ENCODE measurements around the gene UNC119. TPM values are rescaled to one million over a fixed set of nuclear protein-coding genes. Genes with fewer than 3 reads are reported as not detected.

The UNC119 gene
- total and polyA plus RNA-seq, 2 experiments from 2014 or later, result 39.0 to 78.4 TPM

DNA sequence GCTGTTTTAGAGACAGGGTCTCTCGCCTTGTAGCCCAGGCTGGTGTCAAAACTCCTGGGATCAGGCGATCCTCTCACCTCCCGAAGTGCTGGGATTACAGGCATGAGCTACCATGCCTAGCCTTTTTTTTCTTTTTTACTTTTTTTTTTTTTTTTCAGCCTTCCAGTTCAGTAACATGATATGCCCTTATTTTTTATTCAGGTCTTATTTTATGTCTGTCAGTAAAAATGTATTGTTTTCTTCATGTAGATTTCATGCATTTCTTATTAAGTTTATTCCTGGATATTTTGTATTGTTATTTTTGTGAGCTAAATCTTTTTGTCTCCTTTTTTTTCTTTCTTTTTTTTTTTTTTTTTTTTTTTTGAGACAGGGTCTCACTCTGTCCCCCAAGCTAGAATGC, 49.0 kb downstream of the UNC119 start (continued):
- TF ChIP-seq CTCF (conservative IDR thresholded peaks at IDR 0.05; ENCODE audit: low read depth in 2 of 2), result no peak
- TF ChIP-seq ZNF462 (CRISPR knock-in tag; IDR thresholded peaks at IDR 0.05), result no peak
- TF ChIP-seq STAT1 (IDR thresholded peaks at IDR 0.05; ENCODE audit: unreplicated experiment), result no peak

GRCh38 chr17:28501421-28502284, 50.8 kb downstream of the UNC119 start:
- no peaks in the 10 kb centered on the region for H3K36me3 ChIP-seq (ENCODE audit: insufficient read depth)
- no peak overlapping the region for H3K27ac ChIP-seq (ENCODE audit: low read depth)
- peaks cover 6% of the 10 kb centered on the region for H3K27me3 Mint-ChIP-seq (ENCODE audit: insufficient read depth, low read depth, poor library complexity)
- no peak overlapping the region for H3K4me3 ChIP-seq
- no peaks in the 10 kb centered on the region for H3K36me3 Mint-ChIP-seq (ENCODE audit: low read depth)
- H3K79me2 ChIP-seq (replicated peaks; ENCODE audit: insufficient read depth), result no peaks in the 10 kb centered on the region
- H4K20me1 ChIP-seq (replicated peaks; ENCODE audit: insufficient read depth), result no peaks in the 10 kb centered on the region
- H3K27me3 ChIP-seq (ENCODE audit: insufficient read depth), result no peaks in the 10 kb centered on the region
- peak overlapping the region; percentile 92 for H2AFZ ChIP-seq
- no peak for ATAC-seq
- no peak for DNase-seq (ENCODE audit: low spot score)
- peaks cover 11% of the 10 kb centered on the region; the same call in 1 of the 2 replicates for H3K4me1 ChIP-seq (ENCODE audit: insufficient read depth)
- no peak overlapping the region for H3K4me2 ChIP-seq
- H3K27ac Mint-ChIP-seq, result no peak overlapping the region
- H3K4me3 Mint-ChIP-seq, result no peak overlapping the region
- no peaks in the 10 kb centered on the region for H3F3A ChIP-seq (replicated peaks; ENCODE audit: low read depth)
- H3K4me1 Mint-ChIP-seq, result peaks cover 30% of the 10 kb centered on the region
- H3K9me2 ChIP-seq (ENCODE audit: insufficient read depth), result no peaks in the 10 kb centered on the region
- H3K9me3 Mint-ChIP-seq, result no peaks in the 10 kb centered on the region; the same call in 2 of the 3 replicates
- TF ChIP-seq EZH2 (IDR thresholded peaks at IDR 0.05; ENCODE audit: low read depth, unreplicated experiment), result no peak
- TF ChIP-seq POLR2AphosphoS5 (IDR thresholded peaks at IDR 0.05; ENCODE audit: low read depth), result no peak
- TF ChIP-seq ZNF331 (CRISPR knock-in tag; IDR thresholded peaks at IDR 0.05; ENCODE audit: low read depth), result no peak
- TF ChIP-seq REST (IDR thresholded peaks at IDR 0.05; ENCODE audit: unreplicated experiment), result no peak
- TF ChIP-seq NANOG (IDR thresholded peaks at IDR 0.05; ENCODE audit: borderline replicate concordance), result no peak

All from GM23338 (cell line).